Skeletal muscle tissue (tissue), 4 donors: ENCODE data around the gene ACOD1. TPM values are rescaled to one million over a fixed set of nuclear protein-coding genes. Genes with fewer than 3 reads are reported as not detected.

Experiments
- H3K27ac ChIP-seq: one replicate; pipeline ENCODE4 v1.7.0; 2013; ENCODE audit warnings: mild to moderate bottlenecking, low read depth, low read length, inconsistent platforms
- H3K27me3 ChIP-seq, 3 donors: one replicate each; pipeline ENCODE4 v1.7.0; 2013; ENCODE audit warnings: low read length in 3 of 3; ENCODE audit not compliant: control insufficient read depth in 3 of 3, insufficient read depth in 3 of 3
- H3K36me3 ChIP-seq, 3 donors: one replicate each; pipeline ENCODE4 v1.7.0; 2013; ENCODE audit warnings: low read length in 3 of 3; ENCODE audit not compliant: control insufficient read depth in 3 of 3, insufficient read depth in 3 of 3
- H3K4me1 ChIP-seq, 3 donors: one replicate each; pipeline ENCODE4 v1.7.0; 2013; ENCODE audit warnings: low read length in 3 of 3, mild to moderate bottlenecking in 3 of 3; ENCODE audit not compliant: control insufficient read depth in 3 of 3, insufficient read depth in 3 of 3
- H3K4me3 ChIP-seq, 3 donors: one replicate each; pipeline ENCODE4 v1.7.0; 2013; ENCODE audit warnings: low read length in 3 of 3
- H3K9ac ChIP-seq, 3 donors: one replicate each; pipeline ENCODE4 v1.7.0; 2013; ENCODE audit warnings: low read length in 3 of 3, mild to moderate bottlenecking in 3 of 3, moderate library complexity in 2 of 3, low read depth in 1 of 3
- H3K9me3 ChIP-seq, 3 donors: one replicate each; pipeline ENCODE4 v1.7.0; 2013; ENCODE audit warnings: low read length in 3 of 3; ENCODE audit not compliant: control insufficient read depth in 3 of 3
- total RNA-seq: library from RNA; depleted of rRNA; stranded (reverse); fragments of >200 nt; gene quantifications from one replicate; pipeline ENCODE4 v1.2.3, GENCODE V29; 2014
- donor health status: Osteomylitis.

Gene ACOD1
- total RNA-seq, 1 donor from 2014 or later: not detected

GRCh38 chr13:76976929-76977328 is 28.6 kb downstream of the ACOD1 start:
- no peaks in the 10 kb centered on the region for H3K9me3 ChIP-seq
- H3K36me3 ChIP-seq: no peaks in the 10 kb centered on the region
- H3K4me3 ChIP-seq: no peak overlapping the region
- no peak overlapping the region for H3K27ac ChIP-seq
- H3K9ac ChIP-seq: no peak overlapping the region
- H3K27me3 ChIP-seq: no peaks in the 10 kb centered on the region
- H3K4me1 ChIP-seq: no peaks in the 10 kb centered on the region

GRCh38 chr13:76980075-76980718 is 31.9 kb downstream of the ACOD1 start:
- Histone ChIP-seq H3K27ac (no peak overlapping the region), H3K27me3 (no peaks in the 10 kb centered on the region), H3K4me1 (no peaks in the 10 kb centered on the region), H3K9ac (no peak overlapping the region), H3K4me3 (peak overlapping the region; percentile 17 to 54 (median 41)), H3K9me3 (no peaks in the 10 kb centered on the region), H3K36me3 (no peaks in the 10 kb centered on the region)

- Histone ChIP-seq H3K27me3 (no peaks in the 10 kb centered on the region), H3K9ac (no peak overlapping the region), H3K27ac (no peak overlapping the region), H3K4me3 (no peak overlapping the region), H3K4me1 (no peaks in the 10 kb centered on the region), H3K36me3 (no peaks in the 10 kb centered on the region), H3K9me3 (no peaks in the 10 kb centered on the region)
Measured at GRCh38 chr13:76982061-76982460, 33.8 kb downstream of the ACOD1 start.

- H3K4me1 ChIP-seq: no peaks in the 10 kb centered on the region
Measured at GRCh38 chr13:76983676-76984075, 35.4 kb downstream of the ACOD1 start.

GRCh38 chr13:76991432-76991795 is 43.1 kb downstream of the ACOD1 start:
- Histone ChIP-seq H3K27ac (peak overlapping the region; percentile 90), H3K9ac (peak overlapping the region; percentile 63 to 89 (median 84)), H3K27me3 (no peaks in the 10 kb centered on the region), H3K4me3 (peak overlapping the region; percentile 85 to 95 (median 88)), H3K36me3 (peaks cover 0 to 10% (median 7%) of the 10 kb centered on the region in 3 donors), H3K9me3 (no peaks in the 10 kb centered on the region), H3K4me1 (peaks cover 9 to 14% (median 13%) of the 10 kb centered on the region in 3 donors)

More at GRCh38 chr13:76983676-76984075, 35.4 kb downstream of the ACOD1 start:
- Histone ChIP-seq H3K36me3 (no peaks in the 10 kb centered on the region), H3K9me3 (no peaks in the 10 kb centered on the region), H3K9ac (no peak overlapping the region), H3K4me3 (no peak overlapping the region), H3K27me3 (no peaks in the 10 kb centered on the region), H3K27ac (no peak overlapping the region)

- Histone ChIP-seq H3K36me3 (peaks cover 0 to 12% (median 7%) of the 10 kb centered on the region in 3 donors), H3K9ac (peak within 1 kb of the TSS; percentile 84 to 97 (median 89)), H3K4me3 (peak within 1 kb of the TSS; percentile 85 to 95 (median 88)), H3K27ac (peak within 1 kb of the TSS; percentile 90), H3K9me3 (no peaks in the 10 kb centered on the region), H3K4me1 (peaks cover 9 to 14% (median 13%) of the 10 kb centered on the region in 3 donors), H3K27me3 (no peaks in the 10 kb centered on the region)
Measured at GRCh38 chr13:76991796-76992547, 43.7 kb downstream of the ACOD1 start, which contains the start of gene CLN5. Gene CLN5 (plus strand): TSS chr13:76992081. CDS start chr13:76992099, 18 bp downstream.

GRCh38 chr13:76992548-76993001 is 44.3 kb downstream of the ACOD1 start:
- H3K9ac ChIP-seq: peak overlapping the region; percentile 84 to 97 (median 89)
- H3K27ac ChIP-seq: peak overlapping the region; percentile 90
- H3K9me3 ChIP-seq: no peaks in the 10 kb centered on the region
- peak overlapping the region; percentile 85 to 95 (median 88) for H3K4me3 ChIP-seq
- H3K4me1 ChIP-seq: peaks cover 9 to 14% (median 13%) of the 10 kb centered on the region in 3 donors
- peaks cover 0 to 12% (median 7%) of the 10 kb centered on the region in 3 donors for H3K36me3 ChIP-seq
- no peaks in the 10 kb centered on the region for H3K27me3 ChIP-seq

- Histone ChIP-seq H3K9ac (peak overlapping the region; percentile 84 to 97 (median 89)), H3K27me3 (no peaks in the 10 kb centered on the region), H3K36me3 (peaks cover 0 to 12% (median 10%) of the 10 kb centered on the region in 3 donors), H3K4me1 (peaks cover 9 to 14% (median 13%) of the 10 kb centered on the region in 3 donors), H3K27ac (peak overlapping the region; percentile 90), H3K4me3 (peak overlapping the region; percentile 85 to 95 (median 88)), H3K9me3 (no peaks in the 10 kb centered on the region)
Measured at GRCh38 chr13:76993021-76993420, 44.7 kb downstream of the ACOD1 start.

GRCh38 chr13:76993473-76993872 is 45.2 kb downstream of the ACOD1 start:
- Histone ChIP-seq H3K36me3 (peaks cover 0 to 15% (median 15%) of the 10 kb centered on the region in 3 donors), H3K9me3 (no peaks in the 10 kb centered on the region), H3K27me3 (no peaks in the 10 kb centered on the region), H3K4me1 (peaks cover 9 to 14% (median 13%) of the 10 kb centered on the region in 3 donors), H3K4me3 (no peak overlapping the region), H3K9ac (peak overlapping the region in 1 of 3 donors; percentile 97), H3K27ac (no peak overlapping the region)

- no peaks in the 10 kb centered on the region for H3K9me3 ChIP-seq
- peaks cover 9 to 14% (median 13%) of the 10 kb centered on the region in 3 donors for H3K4me1 ChIP-seq
- no peak overlapping the region for H3K27ac ChIP-seq
- no peaks in the 10 kb centered on the region for H3K27me3 ChIP-seq
- no peak overlapping the region for H3K4me3 ChIP-seq
- H3K9ac ChIP-seq: no peak overlapping the region
- H3K36me3 ChIP-seq: peaks cover 0 to 22% (median 20%) of the 10 kb centered on the region in 3 donors
Measured at GRCh38 chr13:76994281-76994680, 46.0 kb downstream of the ACOD1 start.
